OCI-LY3 (cell line): ENCODE measurements around the gene SP1.
"Not testable (repeated sequence)": the region's sequence is repeated elsewhere in the genome, so short reads cannot be mapped to it uniquely, and the experiment has no call there.

Experiments used
- H2AFZ ChIP-seq: fragments of 200-600, 300-600 bp; shearing (Covaris generic); 2 replicates; pipeline ENCODE4 v1.6.0; 2014; ENCODE audit warnings: antibody characterized with exemption, low read depth, low read length
- H3K27ac ChIP-seq: fragments of 200-600, 300-600 bp; sonication (generic); 2 replicates; pipeline ENCODE4 v1.5.1; 2014; ENCODE audit warnings: mild to moderate bottlenecking, low read length, moderate library complexity, mixed read lengths
- H3K27me3 ChIP-seq: fragments of 200-600, 300-600 bp; sonication (generic); 2 replicates; pipeline ENCODE4 v1.6.1; 2014; ENCODE audit warnings: low read depth, low read length, mixed read lengths
- H3K36me3 ChIP-seq: fragments of 200-600, 300-600 bp; sonication (generic); replicated peaks from 2 replicates; pipeline ENCODE3; 2014; ENCODE audit warnings: low read depth, low read length, mixed read lengths
- H3K4me1 ChIP-seq: fragments of 300-600, 200-600 bp; sonication (generic); 2 replicates; pipeline ENCODE4 v1.6.1; 2014; ENCODE audit warnings: low read length, mixed read lengths
- H3K4me2 ChIP-seq: fragments of 200-600, 300-600 bp; sonication (generic); 2 replicates; pipeline ENCODE4 v1.6.1; 2014; ENCODE audit warnings: low read length, mixed read lengths
- H3K4me3 ChIP-seq: fragments of 300-600, 200-600 bp; sonication (generic); 2 replicates; pipeline ENCODE4 v1.5.1; 2014; ENCODE audit warnings: antibody characterized with exemption, mild to moderate bottlenecking, low read length, moderate library complexity
- H3K79me2 ChIP-seq: fragments of 300-600, 200-600 bp; shearing (Covaris generic); 2 replicates; pipeline ENCODE4 v1.6.1; 2014; ENCODE audit warnings: mild to moderate bottlenecking, low read length, mixed read lengths
- H3K9ac ChIP-seq: fragments of 300-600, 200-600 bp; shearing (Covaris generic); 2 replicates; pipeline ENCODE4 v1.6.0; 2014; ENCODE audit warnings: mild to moderate bottlenecking, low read length, moderate library complexity
- H3K9me3 ChIP-seq: fragments of 200-600, 300-600 bp; shearing (Covaris generic); 2 replicates; pipeline ENCODE4 v1.6.1; 2014; ENCODE audit warnings: low read length, mixed read lengths; ENCODE audit not compliant: insufficient read depth
- H4K20me1 ChIP-seq: fragments of 200-600, 300-600 bp; sonication (generic); 2 replicates; pipeline ENCODE4 v1.6.1; 2016; ENCODE audit warnings: low read length, mixed read lengths; ENCODE audit not compliant: insufficient read depth
- EZH2phosphoT487 ChIP-seq: fragments of 200-600 bp; shearing (Covaris generic); IDR thresholded peaks from 2 replicates; pipeline ENCODE4 v1.6.1; 2018; ENCODE audit warnings: antibody characterized with exemption, mixed run types, low read depth
- TF ChIP-seq, protein P1 (sequence below): fragments of 200-600, 300-600 bp; sonication (generic); IDR thresholded peaks from 2 replicates; pipeline ENCODE4 v1.5.1; 2014; ENCODE audit warnings: antibody characterized with exemption, low read length, low read depth

SP1 gene

GRCh38 chr12:53413485-53414204 lies 33.7 kb downstream of the SP1 start:
- H3K27me3 ChIP-seq: no peaks in the 10 kb centered on the region
- TF ChIP-seq, protein P1, sequence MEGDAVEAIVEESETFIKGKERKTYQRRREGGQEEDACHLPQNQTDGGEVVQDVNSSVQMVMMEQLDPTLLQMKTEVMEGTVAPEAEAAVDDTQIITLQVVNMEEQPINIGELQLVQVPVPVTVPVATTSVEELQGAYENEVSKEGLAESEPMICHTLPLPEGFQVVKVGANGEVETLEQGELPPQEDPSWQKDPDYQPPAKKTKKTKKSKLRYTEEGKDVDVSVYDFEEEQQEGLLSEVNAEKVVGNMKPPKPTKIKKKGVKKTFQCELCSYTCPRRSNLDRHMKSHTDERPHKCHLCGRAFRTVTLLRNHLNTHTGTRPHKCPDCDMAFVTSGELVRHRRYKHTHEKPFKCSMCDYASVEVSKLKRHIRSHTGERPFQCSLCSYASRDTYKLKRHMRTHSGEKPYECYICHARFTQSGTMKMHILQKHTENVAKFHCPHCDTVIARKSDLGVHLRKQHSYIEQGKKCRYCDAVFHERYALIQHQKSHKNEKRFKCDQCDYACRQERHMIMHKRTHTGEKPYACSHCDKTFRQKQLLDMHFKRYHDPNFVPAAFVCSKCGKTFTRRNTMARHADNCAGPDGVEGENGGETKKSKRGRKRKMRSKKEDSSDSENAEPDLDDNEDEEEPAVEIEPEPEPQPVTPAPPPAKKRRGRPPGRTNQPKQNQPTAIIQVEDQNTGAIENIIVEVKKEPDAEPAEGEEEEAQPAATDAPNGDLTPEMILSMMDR: no peak
- no peak for TF ChIP-seq EZH2phosphoT487
- H3K9me3 ChIP-seq: no peaks in the 10 kb centered on the region
- no peak overlapping the region for H3K4me2 ChIP-seq
- H3K79me2 ChIP-seq: no peaks in the 10 kb centered on the region
- peaks cover 20% of the 10 kb centered on the region for H3K4me1 ChIP-seq
- H2AFZ ChIP-seq: no peak overlapping the region
- peaks cover 27% of the 10 kb centered on the region for H3K36me3 ChIP-seq
- H3K27ac ChIP-seq: no peak overlapping the region
- no peak overlapping the region for H3K4me3 ChIP-seq
- no peak overlapping the region for H3K9ac ChIP-seq
- 0 out of 2 replicates have a peak, but pooled peaks cover 3% of the 10 kb centered on the region for H4K20me1 ChIP-seq

DNA sequence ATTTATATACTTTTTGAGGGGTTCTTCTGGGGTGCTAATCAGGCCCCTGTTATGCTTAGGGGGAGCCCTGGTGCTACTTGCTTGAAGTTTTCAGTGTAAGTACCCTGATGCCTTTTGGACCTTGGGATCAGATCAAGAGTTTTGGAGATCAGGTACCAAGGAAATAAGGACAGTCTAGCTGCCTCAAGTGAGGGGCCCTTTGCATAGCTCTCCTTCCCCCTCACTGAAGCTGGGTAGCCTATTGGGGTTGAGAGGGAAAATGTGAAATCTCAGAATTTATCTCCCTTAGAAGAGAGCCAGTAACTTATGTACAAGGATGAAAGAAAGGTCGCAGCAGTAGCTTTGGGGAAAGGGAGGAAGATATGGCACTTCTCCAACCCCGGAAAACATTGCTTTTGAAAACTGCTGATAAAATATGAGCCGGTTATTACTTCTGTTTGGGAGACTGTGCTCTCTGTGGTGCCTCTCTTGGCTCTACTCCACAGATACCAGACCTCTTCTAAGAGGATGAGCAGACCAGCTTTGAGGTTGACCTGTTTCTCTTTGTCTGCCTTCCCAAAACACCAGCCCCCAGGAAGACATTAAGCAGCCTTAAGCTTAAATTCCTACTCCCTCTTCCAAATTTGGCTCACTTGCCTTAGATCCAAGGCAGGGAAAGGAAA lies 34.9 kb downstream of the SP1 start:
- H4K20me1 ChIP-seq: 0 out of 2 replicates have a peak, but pooled peaks cover 3% of the 10 kb centered on the region
- TF ChIP-seq, protein P1: no peak
- TF ChIP-seq EZH2phosphoT487: no peak
- H3K4me1 ChIP-seq: peaks cover 25% of the 10 kb centered on the region
- no peak overlapping the region for H3K4me3 ChIP-seq
- no peak overlapping the region for H3K27ac ChIP-seq
- H3K36me3 ChIP-seq: peaks cover 21% of the 10 kb centered on the region
- H3K4me2 ChIP-seq: no peak overlapping the region
- H3K79me2 ChIP-seq: no peaks in the 10 kb centered on the region
- no peak overlapping the region for H3K9ac ChIP-seq
- no peaks in the 10 kb centered on the region for H3K9me3 ChIP-seq
- H2AFZ ChIP-seq: no peak overlapping the region
- H3K27me3 ChIP-seq: 0 out of 2 replicates have a peak, but pooled peaks cover 4% of the 10 kb centered on the region

DNA sequence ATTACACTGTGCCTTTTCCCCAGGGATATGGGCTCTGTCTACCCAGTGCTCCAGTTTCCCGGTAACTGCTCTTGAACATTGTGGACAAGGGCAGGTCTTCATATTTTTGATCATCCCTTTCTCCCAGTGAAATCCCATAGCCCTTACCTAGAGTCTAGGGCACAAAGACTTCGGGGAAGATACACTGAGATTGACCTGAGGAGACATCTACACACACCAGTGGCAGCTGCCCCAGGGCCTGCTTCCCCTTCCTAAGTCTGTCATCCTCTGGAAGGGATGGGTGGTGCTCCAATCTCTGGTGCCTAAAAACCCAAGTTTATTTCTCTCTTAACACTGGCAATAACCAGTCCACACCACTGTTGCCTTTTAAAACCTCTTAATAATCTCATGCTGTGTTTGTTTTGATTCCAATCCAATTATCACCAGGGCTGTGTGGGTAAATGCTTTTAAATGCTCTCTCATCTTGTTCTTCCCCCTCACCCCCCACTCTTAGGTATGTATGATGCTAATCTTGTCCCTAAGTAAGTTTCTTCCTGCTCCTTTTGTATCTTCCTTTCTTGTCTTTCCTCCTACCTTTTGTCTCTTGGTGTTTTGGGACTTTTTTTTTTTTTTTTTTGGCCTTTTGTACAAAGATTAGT lies 35.9 kb downstream of the SP1 start:
- peaks cover 19% of the 10 kb centered on the region for H3K36me3 ChIP-seq
- H3K4me1 ChIP-seq: peaks cover 25% of the 10 kb centered on the region
- not testable (repeated sequence) for H3K27me3 ChIP-seq, H3K27ac ChIP-seq, H4K20me1 ChIP-seq, H3K9ac ChIP-seq, H3K79me2 ChIP-seq, H3K9me3 ChIP-seq, H3K4me3 ChIP-seq, H2AFZ ChIP-seq, H3K4me2 ChIP-seq

DNA sequence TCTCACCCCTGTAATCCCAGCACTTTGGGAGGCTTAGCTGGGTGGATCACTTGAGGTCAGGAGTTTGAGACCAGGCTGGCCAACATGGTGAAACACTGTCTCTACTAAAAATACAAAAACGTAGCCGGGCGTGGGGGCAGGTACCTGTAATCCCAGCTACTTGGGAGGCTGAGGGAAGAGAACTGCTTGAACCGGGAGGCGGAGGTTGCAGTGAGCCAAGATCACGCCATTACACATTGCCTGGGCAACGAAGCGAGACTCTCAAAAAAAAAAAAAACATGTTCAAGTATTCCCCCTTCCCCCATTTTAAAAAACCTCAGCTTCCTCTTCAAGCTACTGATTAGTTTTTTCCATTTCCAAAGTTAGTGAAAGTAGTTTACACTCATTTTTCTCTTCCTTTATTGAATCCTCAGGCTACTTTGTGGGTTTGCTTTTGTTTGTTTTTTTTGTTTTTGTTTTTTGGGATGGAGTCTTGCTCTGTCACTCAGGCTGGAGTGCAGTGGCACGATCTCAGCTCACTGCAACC lies 37.4 kb downstream of the SP1 start:
- H3K9me3 ChIP-seq, H4K20me1 ChIP-seq, H3K4me3 ChIP-seq, H3K79me2 ChIP-seq, H2AFZ ChIP-seq, H3K27me3 ChIP-seq, H3K9ac ChIP-seq, H3K36me3 ChIP-seq, H3K27ac ChIP-seq: not testable (repeated sequence)
- H3K4me1 ChIP-seq: peaks cover 28% of the 10 kb centered on the region
- peak overlapping the region; percentile 42 for H3K4me2 ChIP-seq

- H4K20me1 ChIP-seq: no peaks in the 10 kb centered on the region
- peaks cover 28% of the 10 kb centered on the region for H3K4me1 ChIP-seq
- H3K36me3 ChIP-seq: no peaks in the 10 kb centered on the region
- H3K4me2 ChIP-seq: 0 out of 2 replicates have a peak overlapping the region, but pooled peaks have one; percentile 18
- H2AFZ ChIP-seq: no peak overlapping the region
- H3K79me2 ChIP-seq: no peaks in the 10 kb centered on the region
- H3K9me3 ChIP-seq: no peaks in the 10 kb centered on the region
- TF ChIP-seq, protein P1: no peak
- H3K27me3 ChIP-seq: peaks cover 9% of the 10 kb centered on the region
- no peak overlapping the region for H3K27ac ChIP-seq
- no peak overlapping the region for H3K4me3 ChIP-seq
- no peak overlapping the region for H3K9ac ChIP-seq
These were observed 38.2 kb downstream of the SP1 start for GRCh38 chr12:53418221-53418620.
